ENCODE measurements around the gene USE1. TPM values are rescaled to one million over a fixed set of nuclear protein-coding genes. Genes with fewer than 3 reads are reported as not detected.
A peak's percentile ranks its signal among the peaks of the same experiment; 100 is the strongest.

USE1 gene
- total and polyA plus RNA-seq, 9 of the 15 experiments (the other 6 are each of a cell fraction or from before 2014, with no cell fraction given): 17.3 to 52.4 (median 34.0) TPM

- TF ChIP-seq, protein P1, sequence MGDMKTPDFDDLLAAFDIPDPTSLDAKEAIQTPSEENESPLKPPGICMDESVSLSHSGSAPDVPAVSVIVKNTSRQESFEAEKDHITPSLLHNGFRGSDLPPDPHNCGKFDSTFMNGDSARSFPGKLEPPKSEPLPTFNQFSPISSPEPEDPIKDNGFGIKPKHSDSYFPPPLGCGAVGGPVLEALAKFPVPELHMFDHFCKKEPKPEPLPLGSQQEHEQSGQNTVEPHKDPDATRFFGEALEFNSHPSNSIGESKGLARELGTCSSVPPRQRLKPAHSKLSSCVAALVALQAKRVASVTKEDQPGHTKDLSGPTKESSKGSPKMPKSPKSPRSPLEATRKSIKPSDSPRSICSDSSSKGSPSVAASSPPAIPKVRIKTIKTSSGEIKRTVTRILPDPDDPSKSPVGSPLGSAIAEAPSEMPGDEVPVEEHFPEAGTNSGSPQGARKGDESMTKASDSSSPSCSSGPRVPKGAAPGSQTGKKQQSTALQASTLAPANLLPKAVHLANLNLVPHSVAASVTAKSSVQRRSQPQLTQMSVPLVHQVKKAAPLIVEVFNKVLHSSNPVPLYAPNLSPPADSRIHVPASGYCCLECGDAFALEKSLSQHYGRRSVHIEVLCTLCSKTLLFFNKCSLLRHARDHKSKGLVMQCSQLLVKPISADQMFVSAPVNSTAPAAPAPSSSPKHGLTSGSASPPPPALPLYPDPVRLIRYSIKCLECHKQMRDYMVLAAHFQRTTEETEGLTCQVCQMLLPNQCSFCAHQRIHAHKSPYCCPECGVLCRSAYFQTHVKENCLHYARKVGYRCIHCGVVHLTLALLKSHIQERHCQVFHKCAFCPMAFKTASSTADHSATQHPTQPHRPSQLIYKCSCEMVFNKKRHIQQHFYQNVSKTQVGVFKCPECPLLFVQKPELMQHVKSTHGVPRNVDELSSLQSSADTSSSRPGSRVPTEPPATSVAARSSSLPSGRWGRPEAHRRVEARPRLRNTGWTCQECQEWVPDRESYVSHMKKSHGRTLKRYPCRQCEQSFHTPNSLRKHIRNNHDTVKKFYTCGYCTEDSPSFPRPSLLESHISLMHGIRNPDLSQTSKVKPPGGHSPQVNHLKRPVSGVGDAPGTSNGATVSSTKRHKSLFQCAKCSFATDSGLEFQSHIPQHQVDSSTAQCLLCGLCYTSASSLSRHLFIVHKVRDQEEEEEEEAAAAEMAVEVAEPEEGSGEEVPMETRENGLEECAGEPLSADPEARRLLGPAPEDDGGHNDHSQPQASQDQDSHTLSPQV (IDR thresholded peaks at IDR 0.05): peak; percentile 97
- TF ChIP-seq, protein P2, sequence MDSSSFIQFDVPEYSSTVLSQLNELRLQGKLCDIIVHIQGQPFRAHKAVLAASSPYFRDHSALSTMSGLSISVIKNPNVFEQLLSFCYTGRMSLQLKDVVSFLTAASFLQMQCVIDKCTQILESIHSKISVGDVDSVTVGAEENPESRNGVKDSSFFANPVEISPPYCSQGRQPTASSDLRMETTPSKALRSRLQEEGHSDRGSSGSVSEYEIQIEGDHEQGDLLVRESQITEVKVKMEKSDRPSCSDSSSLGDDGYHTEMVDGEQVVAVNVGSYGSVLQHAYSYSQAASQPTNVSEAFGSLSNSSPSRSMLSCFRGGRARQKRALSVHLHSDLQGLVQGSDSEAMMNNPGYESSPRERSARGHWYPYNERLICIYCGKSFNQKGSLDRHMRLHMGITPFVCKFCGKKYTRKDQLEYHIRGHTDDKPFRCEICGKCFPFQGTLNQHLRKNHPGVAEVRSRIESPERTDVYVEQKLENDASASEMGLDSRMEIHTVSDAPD (CRISPR knock-in tag; IDR thresholded peaks at IDR 0.05): no peak
- TF ChIP-seq RBM34 (IDR thresholded peaks at IDR 0.05; ENCODE audit: borderline replicate concordance, insufficient read depth, low read length) (no peak), NKRF (IDR thresholded peaks at IDR 0.05; ENCODE audit: borderline replicate concordance) (no peak), ZNF134 (CRISPR knock-in tag; conservative IDR thresholded peaks at IDR 0.05) (no peak), MAFG (tag; conservative IDR thresholded peaks at IDR 0.05) (peak; percentile 69), ZNF232 (CRISPR knock-in tag; IDR thresholded peaks at IDR 0.05) (no peak), SAFB (IDR thresholded peaks at IDR 0.05; ENCODE audit: borderline replicate concordance, low read depth, low read length) (no peak), KAT8 (IDR thresholded peaks at IDR 0.05; ENCODE audit: low read depth) (no peak), SUPT5H (IDR thresholded peaks at IDR 0.05) (peak; percentile 74), RFX1 (IDR thresholded peaks at IDR 0.05) (no peak), POLR2G (IDR thresholded peaks at IDR 0.05; ENCODE audit: low read depth, low read length) (peak; percentile 70), PCBP2 (IDR thresholded peaks at IDR 0.05; ENCODE audit: low read depth, low read length, poor library complexity, severe bottlenecking) (no peak), DACH1 (IDR thresholded peaks at IDR 0.05; ENCODE audit: partially characterized antibody) (no peak)
- TF ChIP-seq, protein P3, sequence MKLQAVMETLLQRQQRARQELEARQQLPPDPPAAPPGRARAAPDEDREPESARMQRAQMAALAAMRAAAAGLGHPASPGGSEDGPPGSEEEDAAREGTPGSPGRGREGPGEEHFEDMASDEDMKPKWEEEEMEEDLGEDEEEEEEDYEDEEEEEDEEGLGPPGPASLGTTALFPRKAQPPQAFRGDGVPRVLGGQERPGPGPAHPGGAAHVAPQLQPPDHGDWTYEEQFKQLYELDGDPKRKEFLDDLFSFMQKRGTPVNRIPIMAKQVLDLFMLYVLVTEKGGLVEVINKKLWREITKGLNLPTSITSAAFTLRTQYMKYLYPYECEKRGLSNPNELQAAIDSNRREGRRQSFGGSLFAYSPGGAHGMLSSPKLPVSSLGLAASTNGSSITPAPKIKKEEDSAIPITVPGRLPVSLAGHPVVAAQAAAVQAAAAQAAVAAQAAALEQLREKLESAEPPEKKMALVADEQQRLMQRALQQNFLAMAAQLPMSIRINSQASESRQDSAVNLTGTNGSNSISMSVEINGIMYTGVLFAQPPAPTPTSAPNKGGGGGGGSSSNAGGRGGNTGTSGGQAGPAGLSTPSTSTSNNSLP (IDR thresholded peaks at IDR 0.05; ENCODE audit: borderline replicate concordance, low read depth, low read length): no peak
- TF ChIP-seq, protein P4, sequence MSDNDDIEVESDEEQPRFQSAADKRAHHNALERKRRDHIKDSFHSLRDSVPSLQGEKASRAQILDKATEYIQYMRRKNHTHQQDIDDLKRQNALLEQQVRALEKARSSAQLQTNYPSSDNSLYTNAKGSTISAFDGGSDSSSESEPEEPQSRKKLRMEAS (CRISPR knock-in tag; IDR thresholded peaks at IDR 0.05): peak; percentile 87
- TF ChIP-seq, protein P5, sequence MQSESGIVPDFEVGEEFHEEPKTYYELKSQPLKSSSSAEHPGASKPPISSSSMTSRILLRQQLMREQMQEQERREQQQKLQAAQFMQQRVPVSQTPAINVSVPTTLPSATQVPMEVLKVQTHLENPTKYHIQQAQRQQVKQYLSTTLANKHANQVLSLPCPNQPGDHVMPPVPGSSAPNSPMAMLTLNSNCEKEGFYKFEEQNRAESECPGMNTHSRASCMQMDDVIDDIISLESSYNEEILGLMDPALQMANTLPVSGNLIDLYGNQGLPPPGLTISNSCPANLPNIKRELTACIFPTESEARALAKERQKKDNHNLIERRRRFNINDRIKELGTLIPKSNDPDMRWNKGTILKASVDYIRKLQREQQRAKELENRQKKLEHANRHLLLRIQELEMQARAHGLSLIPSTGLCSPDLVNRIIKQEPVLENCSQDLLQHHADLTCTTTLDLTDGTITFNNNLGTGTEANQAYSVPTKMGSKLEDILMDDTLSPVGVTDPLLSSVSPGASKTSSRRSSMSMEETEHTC (IDR thresholded peaks at IDR 0.05): no peak
Measured at GRCh38 chr19:17220207-17220758, 5.1 kb downstream of the USE1 start (continued).

Measured in K562 (cell line).